Stimulated activated CD4-positive, alpha-beta T cell treated with anti-CD3 and anti-CD28 coated beads, TNF-alpha, amount 100 ng/mL, for 48 hours (primary cell): ENCODE measurements around the gene CD38.
"Not testable (repeated sequence)": the region's sequence is repeated elsewhere in the genome, so short reads cannot be mapped to it uniquely, and the experiment has no call there.

Source experiments
- DNase-seq, 3 donors: peaks; one replicate each; pipeline ENCODE4 v3.0.0-alpha.2; 2020; ENCODE audit warnings: low read depth in 3 of 3

The CD38 gene

GRCh38 chr4:15799141-15799540 is 21.0 kb downstream of the CD38 start:
- no peak for DNase-seq

- DNase-seq = no peak
These were observed 21.6 kb downstream of the CD38 start for GRCh38 chr4:15799701-15800100.

- DNase-seq = not testable (repeated sequence)
These were observed 24.4 kb downstream of the CD38 start for GRCh38 chr4:15802497-15802896.

GRCh38 chr4:15805583-15806517 is 27.7 kb downstream of the CD38 start:
- peak in 1 of 3 donors; percentile 28 for DNase-seq

GRCh38 chr4:15809058-15809457 is 30.9 kb downstream of the CD38 start:
- no peak for DNase-seq

- DNase-seq = no peak
These were observed 31.3 kb downstream of the CD38 start for GRCh38 chr4:15809466-15809865.

- no peak for DNase-seq
These were observed 33.7 kb downstream of the CD38 start for GRCh38 chr4:15811703-15812337.

GRCh38 chr4:15832523-15833451 is 54.7 kb downstream of the CD38 start:
- DNase-seq = no peak

- DNase-seq = no peak
These were observed 55.7 kb downstream of the CD38 start for GRCh38 chr4:15833801-15834200.

GRCh38 chr4:15836362-15836761 is 58.2 kb downstream of the CD38 start:
- no peak for DNase-seq

- no peak for DNase-seq
These were observed 59.5 kb downstream of the CD38 start for GRCh38 chr4:15837591-15837990.

GRCh38 chr4:15841194-15841730 is 63.1 kb downstream of the CD38 start:
- DNase-seq = not testable (repeated sequence)

GRCh38 chr4:15847746-15848145 is 69.6 kb downstream of the CD38 start:
- DNase-seq = no peak

GRCh38 chr4:15848191-15848842 is 70.2 kb downstream of the CD38 start:
- no peak for DNase-seq

- no peak for DNase-seq
These were observed 73.8 kb downstream of the CD38 start for GRCh38 chr4:15851969-15852368.

GRCh38 chr4:15852524-15852923 is 74.4 kb downstream of the CD38 start:
- no peak for DNase-seq

- DNase-seq = no peak
These were observed 75.2 kb downstream of the CD38 start for GRCh38 chr4:15853345-15853744.

GRCh38 chr4:15855804-15856475 is 77.8 kb downstream of the CD38 start:
- DNase-seq = no peak

GRCh38 chr4:15861198-15861597 is 83.1 kb downstream of the CD38 start:
- not testable (repeated sequence) for DNase-seq
